ENCODE data around the gene FRMPD2. TPM values are rescaled to one million over a fixed set of nuclear protein-coding genes. Genes with fewer than 3 reads are reported as not detected.
"Not testable (repeated sequence)": the region's sequence is repeated elsewhere in the genome, so short reads cannot be mapped to it uniquely, and the experiment has no call there.

The FRMPD2 gene
- total and polyA plus RNA-seq, 2 experiments from 2014 or later = 0.10 to 0.30 TPM

GRCh38 chr10:48160670-48161069, 113.8 kb downstream of the FRMPD2 start:
- not testable (repeated sequence) for H4K20me1 ChIP-seq (ENCODE audit: insufficient read depth, poor library complexity, severe bottlenecking); H3K27ac ChIP-seq; H2AFZ ChIP-seq; H3K4me1 ChIP-seq (ENCODE audit: insufficient read depth); H3K36me3 ChIP-seq (replicated peaks; ENCODE audit: insufficient read depth, low read depth); H3K9me3 ChIP-seq (ENCODE audit: low read depth); H3K79me2 ChIP-seq; H3K9me2 ChIP-seq (replicated peaks; ENCODE audit: insufficient read depth); H3K27me3 ChIP-seq; DNase-seq (ENCODE audit: low spot score); H3K4me2 ChIP-seq; H3K4me3 ChIP-seq
- 34% methylated on average over 2 of the region's 5 CpGs for WGBS (ENCODE audit: low lambda C conversion rate, missing lambda C conversion rate)
- peak; percentile 2 for TF ChIP-seq CTCF (IDR thresholded peaks at IDR 0.05; ENCODE audit: poor library complexity)

- H3K27me3 ChIP-seq; H3K4me1 ChIP-seq (ENCODE audit: insufficient read depth); H4K20me1 ChIP-seq (ENCODE audit: insufficient read depth, poor library complexity, severe bottlenecking); H3K4me3 ChIP-seq; H3K79me2 ChIP-seq; H2AFZ ChIP-seq; H3K9me3 ChIP-seq (ENCODE audit: low read depth); DNase-seq (ENCODE audit: low spot score); H3K9me2 ChIP-seq (replicated peaks; ENCODE audit: insufficient read depth); H3K27ac ChIP-seq; H3K36me3 ChIP-seq (replicated peaks; ENCODE audit: insufficient read depth, low read depth); H3K4me2 ChIP-seq: not testable (repeated sequence)
- 76% methylated on average over 6 of the region's 6 CpGs for WGBS (ENCODE audit: low lambda C conversion rate, missing lambda C conversion rate)
Measured at GRCh38 chr10:48160163-48160562, 114.3 kb downstream of the FRMPD2 start.

- WGBS (ENCODE audit: low lambda C conversion rate, missing lambda C conversion rate) = 72% methylated on average over 5 of the region's 6 CpGs
- H3K4me3 ChIP-seq = not testable (repeated sequence)
Measured at GRCh38 chr10:48154211-48155140, 120.0 kb downstream of the FRMPD2 start.

GRCh38 chr10:48147643-48148042, 126.9 kb downstream of the FRMPD2 start:
- DNase-seq (ENCODE audit: low spot score); H3K4me2 ChIP-seq; H2AFZ ChIP-seq; H3K79me2 ChIP-seq; H3K9me2 ChIP-seq (replicated peaks; ENCODE audit: insufficient read depth); H3K4me1 ChIP-seq (ENCODE audit: insufficient read depth); H3K27me3 ChIP-seq; H3K4me3 ChIP-seq; H3K27ac ChIP-seq; H4K20me1 ChIP-seq (ENCODE audit: insufficient read depth, poor library complexity, severe bottlenecking); H3K36me3 ChIP-seq (replicated peaks; ENCODE audit: insufficient read depth, low read depth); H3K9me3 ChIP-seq (ENCODE audit: low read depth): not testable (repeated sequence)
- 89% methylated on average over 1 of the region's 3 CpGs for WGBS (ENCODE audit: low lambda C conversion rate, missing lambda C conversion rate)

More at GRCh38 chr10:48154211-48155140, 120.0 kb downstream of the FRMPD2 start:
- H3K27me3 ChIP-seq; H3K27ac ChIP-seq; H2AFZ ChIP-seq; H3K9me3 ChIP-seq (ENCODE audit: low read depth); H3K9me2 ChIP-seq (replicated peaks; ENCODE audit: insufficient read depth); H3K4me2 ChIP-seq; DNase-seq (ENCODE audit: low spot score); H3K79me2 ChIP-seq; H3K36me3 ChIP-seq (replicated peaks; ENCODE audit: insufficient read depth, low read depth); H3K4me1 ChIP-seq (ENCODE audit: insufficient read depth); H4K20me1 ChIP-seq (ENCODE audit: insufficient read depth, poor library complexity, severe bottlenecking): not testable (repeated sequence)

GRCh38 chr10:48143721-48144642, 130.5 kb downstream of the FRMPD2 start:
- DNase-seq (ENCODE audit: low spot score); H2AFZ ChIP-seq; H3K79me2 ChIP-seq; H3K27me3 ChIP-seq; H4K20me1 ChIP-seq (ENCODE audit: insufficient read depth, poor library complexity, severe bottlenecking); H3K4me2 ChIP-seq; H3K9me3 ChIP-seq (ENCODE audit: low read depth); H3K36me3 ChIP-seq (replicated peaks; ENCODE audit: insufficient read depth, low read depth); H3K9me2 ChIP-seq (replicated peaks; ENCODE audit: insufficient read depth); H3K4me3 ChIP-seq; H3K4me1 ChIP-seq (ENCODE audit: insufficient read depth); H3K27ac ChIP-seq: not testable (repeated sequence)
- WGBS (ENCODE audit: low lambda C conversion rate, missing lambda C conversion rate) = no CpG with 5 or more reads among the region's 10 CpGs

GRCh38 chr10:48140949-48141348, 133.5 kb downstream of the FRMPD2 start:
- not testable (repeated sequence) for H3K4me3 ChIP-seq; H2AFZ ChIP-seq; H3K27me3 ChIP-seq; H4K20me1 ChIP-seq (ENCODE audit: insufficient read depth, poor library complexity, severe bottlenecking); H3K79me2 ChIP-seq; H3K4me1 ChIP-seq (ENCODE audit: insufficient read depth); DNase-seq (ENCODE audit: low spot score); H3K36me3 ChIP-seq (replicated peaks; ENCODE audit: insufficient read depth, low read depth); H3K27ac ChIP-seq; H3K4me2 ChIP-seq; H3K9me2 ChIP-seq (replicated peaks; ENCODE audit: insufficient read depth); H3K9me3 ChIP-seq (ENCODE audit: low read depth)
- WGBS (ENCODE audit: low lambda C conversion rate, missing lambda C conversion rate) = 67% methylated on average over 1 of the region's 3 CpGs

GRCh38 chr10:48139953-48140850, 134.3 kb downstream of the FRMPD2 start:
- DNase-seq (ENCODE audit: low spot score); H2AFZ ChIP-seq; H3K4me2 ChIP-seq; H4K20me1 ChIP-seq (ENCODE audit: insufficient read depth, poor library complexity, severe bottlenecking); H3K9me2 ChIP-seq (replicated peaks; ENCODE audit: insufficient read depth); H3K79me2 ChIP-seq; H3K36me3 ChIP-seq (replicated peaks; ENCODE audit: insufficient read depth, low read depth); H3K4me1 ChIP-seq (ENCODE audit: insufficient read depth); H3K27me3 ChIP-seq; H3K9me3 ChIP-seq (ENCODE audit: low read depth); H3K27ac ChIP-seq; H3K4me3 ChIP-seq: not testable (repeated sequence)
- WGBS (ENCODE audit: low lambda C conversion rate, missing lambda C conversion rate) = 94% methylated on average over 18 of the region's 53 CpGs

All from hepatocyte (in vitro differentiated cells).